ENCODE measurements around the gene CDKN1B.

The CDKN1B gene

GRCh38 chr12:12770262-12770661 is 53.1 kb downstream of the CDKN1B start:
- DNase-seq: no peak
